GM20000 (cell line): ENCODE measurements around the gene GNG7.

Experiments
- DNase-seq: peaks from one replicate; pipeline ENCODE4 v3.0.0; 2012; ENCODE audit warnings: low spot score
- TF ChIP-seq, protein P1 (sequence below): IDR thresholded peaks from 2 replicates; pipeline ENCODE4 v1.5.1; 2012; ENCODE audit warnings: mild to moderate bottlenecking, control low read depth; ENCODE audit errors: extremely low read depth, missing control alignments

The GNG7 gene

DNA sequence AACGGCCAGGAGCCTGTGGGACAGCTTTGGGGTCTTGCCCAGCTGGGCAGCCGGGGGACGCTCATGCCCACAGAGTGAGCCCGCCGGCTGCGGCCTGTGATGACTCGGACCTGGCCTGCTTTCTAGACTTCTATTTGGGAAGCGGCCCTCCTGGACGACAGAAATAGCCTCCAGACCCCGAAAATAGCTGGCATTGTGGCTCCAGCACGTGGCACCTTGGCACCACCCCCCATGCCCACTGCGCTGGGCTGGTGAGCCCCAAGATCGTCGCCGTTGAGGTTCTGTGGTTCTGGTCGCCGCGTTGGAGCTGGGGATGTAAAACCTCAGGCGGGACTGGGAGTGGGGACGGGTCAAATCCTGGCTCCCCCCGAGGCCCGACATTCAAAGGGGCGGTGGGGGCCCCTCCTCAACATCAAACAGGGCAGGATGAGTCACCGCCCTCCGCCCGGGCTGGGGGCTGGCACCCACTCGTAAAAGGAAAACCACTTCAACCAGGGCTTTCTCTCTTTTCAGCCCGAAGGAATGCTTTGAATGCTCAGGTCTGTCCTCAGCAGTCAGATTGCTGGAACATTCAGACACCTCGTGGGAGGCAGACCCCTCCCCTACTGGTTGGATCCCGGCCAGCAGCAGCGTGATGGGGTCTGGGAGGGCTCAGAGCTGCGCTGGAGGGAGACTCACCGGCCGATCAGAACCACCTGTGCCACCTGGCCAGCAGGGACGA, 184.5 kb downstream of the GNG7 start:
- TF ChIP-seq, protein P1, sequence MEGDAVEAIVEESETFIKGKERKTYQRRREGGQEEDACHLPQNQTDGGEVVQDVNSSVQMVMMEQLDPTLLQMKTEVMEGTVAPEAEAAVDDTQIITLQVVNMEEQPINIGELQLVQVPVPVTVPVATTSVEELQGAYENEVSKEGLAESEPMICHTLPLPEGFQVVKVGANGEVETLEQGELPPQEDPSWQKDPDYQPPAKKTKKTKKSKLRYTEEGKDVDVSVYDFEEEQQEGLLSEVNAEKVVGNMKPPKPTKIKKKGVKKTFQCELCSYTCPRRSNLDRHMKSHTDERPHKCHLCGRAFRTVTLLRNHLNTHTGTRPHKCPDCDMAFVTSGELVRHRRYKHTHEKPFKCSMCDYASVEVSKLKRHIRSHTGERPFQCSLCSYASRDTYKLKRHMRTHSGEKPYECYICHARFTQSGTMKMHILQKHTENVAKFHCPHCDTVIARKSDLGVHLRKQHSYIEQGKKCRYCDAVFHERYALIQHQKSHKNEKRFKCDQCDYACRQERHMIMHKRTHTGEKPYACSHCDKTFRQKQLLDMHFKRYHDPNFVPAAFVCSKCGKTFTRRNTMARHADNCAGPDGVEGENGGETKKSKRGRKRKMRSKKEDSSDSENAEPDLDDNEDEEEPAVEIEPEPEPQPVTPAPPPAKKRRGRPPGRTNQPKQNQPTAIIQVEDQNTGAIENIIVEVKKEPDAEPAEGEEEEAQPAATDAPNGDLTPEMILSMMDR, result no peak
- DNase-seq, result no peak

DNA sequence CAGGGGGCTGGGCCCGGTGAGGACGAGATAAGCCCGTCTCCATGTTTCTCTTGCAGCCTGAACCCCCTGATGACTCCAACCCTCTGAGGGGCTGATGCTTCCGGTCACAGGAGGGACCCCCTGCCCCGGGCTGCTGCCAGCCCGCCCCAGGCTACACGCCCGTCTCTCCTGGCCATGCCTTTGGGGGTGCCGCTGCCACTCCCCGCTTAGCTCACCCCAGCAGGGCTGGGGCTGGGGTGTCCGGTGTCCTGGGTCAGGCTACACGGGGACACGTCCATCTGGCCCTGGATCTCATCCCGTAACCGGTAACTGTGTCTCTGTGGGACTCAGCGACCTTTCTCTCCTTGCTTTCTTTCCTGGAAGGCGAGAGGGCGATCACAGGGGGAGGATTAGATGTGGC, 185.8 kb downstream of the GNG7 start:
- no peak for DNase-seq
- TF ChIP-seq, protein P1, result no peak

DNA sequence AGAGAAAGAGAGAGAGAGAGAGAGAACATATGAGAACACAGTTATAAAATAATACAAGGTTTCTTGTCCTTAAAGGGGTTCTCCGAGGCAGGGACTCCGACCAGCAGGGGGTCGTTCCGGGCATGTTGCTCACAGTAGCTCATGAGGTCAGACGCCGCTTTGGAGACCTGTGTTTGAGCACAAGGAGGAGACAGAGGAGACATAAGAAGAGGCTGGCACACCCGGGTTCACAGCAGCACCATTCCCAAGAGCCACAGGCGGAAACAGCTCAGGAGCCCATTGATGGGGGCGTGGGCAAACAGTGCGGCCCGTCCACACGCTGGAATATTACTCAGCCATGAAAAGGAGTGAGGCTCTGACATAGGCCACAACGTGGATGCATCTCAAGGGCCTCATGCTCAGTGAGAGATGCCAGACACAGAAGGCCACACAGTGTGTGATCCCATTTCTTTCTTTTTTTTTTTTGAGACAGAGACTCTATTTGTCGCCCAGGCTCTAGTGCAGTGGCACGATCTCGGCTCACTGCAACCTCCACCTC, 187.4 kb downstream of the GNG7 start:
- TF ChIP-seq, protein P1, result no peak
- no peak for DNase-seq

DNA sequence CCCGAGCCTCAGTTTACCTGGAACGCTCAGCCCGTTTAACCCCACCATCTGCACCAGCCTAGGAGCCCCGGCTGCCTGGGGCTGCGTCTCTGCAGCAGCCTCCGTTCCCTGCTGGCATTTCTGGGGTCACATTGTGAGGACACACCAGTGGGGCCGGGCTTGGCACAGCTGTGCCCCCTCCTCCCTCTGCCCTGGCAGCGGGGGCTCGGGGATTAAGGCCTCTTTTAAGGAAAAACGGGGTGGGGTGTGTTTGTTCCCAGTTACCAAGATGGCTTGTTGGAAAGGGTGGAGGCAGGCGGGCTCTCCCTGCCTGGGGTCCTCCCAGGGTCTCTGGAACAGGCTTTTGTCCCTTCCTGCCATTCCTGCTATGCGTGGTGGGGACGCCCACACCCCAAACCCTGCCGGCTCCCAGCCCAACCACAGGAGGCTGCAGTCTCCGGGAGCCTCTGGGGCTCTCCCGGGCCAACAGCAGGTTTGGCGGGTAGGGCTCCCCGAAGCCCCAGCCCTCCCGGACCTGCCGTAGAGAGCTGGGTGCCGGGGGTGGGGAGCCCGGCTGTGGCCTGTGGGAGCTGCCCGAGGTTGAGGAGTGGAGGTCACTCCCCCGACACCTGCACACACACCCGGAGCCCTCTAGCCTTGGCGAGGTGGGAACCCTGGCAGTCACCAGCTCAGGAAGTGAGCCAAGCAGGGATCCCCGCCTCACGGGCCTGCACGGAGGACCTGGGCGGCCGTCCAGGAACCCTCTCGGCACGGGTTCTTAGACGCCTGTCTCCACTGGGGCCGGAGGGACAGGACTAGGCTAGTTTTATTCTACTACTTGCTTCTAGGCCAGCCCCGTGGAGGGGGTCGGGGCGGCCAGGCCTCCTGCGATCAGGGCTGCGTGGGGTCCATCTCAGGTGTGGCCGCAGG, 189.7 kb downstream of the GNG7 start:
- TF ChIP-seq, protein P1, result no peak
- no peak for DNase-seq

DNA sequence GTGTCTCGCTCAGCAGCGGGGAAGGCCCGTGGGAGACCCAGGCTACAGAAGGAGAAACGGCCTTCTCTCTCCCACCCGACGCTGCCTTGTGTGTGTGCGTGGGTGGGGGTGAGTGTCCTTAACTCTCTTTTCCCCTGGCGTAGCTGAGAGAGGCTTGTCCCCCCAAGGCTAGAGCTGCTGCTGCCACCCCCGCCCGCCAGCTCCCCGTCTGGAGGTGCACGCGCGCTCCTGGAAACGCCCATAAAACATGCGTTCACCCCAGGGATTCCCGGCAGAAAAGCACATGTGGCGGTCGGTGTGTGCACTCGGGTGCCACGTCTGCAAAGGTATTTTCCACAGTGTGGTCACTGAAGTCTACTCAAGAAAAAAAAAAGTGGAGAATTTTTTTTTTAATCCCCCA, 190.5 kb downstream of the GNG7 start:
- TF ChIP-seq, protein P1, result no peak
- no peak for DNase-seq

DNA sequence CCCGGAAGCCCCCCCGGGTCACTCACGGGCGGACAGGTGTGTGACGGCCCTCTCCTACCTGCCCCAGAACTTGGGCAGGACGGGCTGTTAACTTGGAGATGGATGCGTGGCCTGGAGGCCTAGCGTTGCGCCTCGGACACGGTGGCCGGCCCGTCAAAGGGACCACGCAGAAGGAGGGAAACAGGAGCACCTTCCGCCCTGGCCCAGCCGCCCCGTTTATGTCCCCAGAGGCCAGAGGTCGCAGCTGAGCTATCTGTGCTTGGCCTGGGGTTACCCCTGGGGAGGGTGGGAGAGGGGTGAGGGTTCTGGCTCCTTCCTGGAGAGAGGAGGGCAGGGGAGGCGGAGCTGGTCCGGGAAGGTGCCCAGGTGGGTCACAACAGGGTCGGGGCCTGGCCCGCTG, 190.9 kb downstream of the GNG7 start:
- TF ChIP-seq, protein P1, result no peak
- no peak for DNase-seq

DNA sequence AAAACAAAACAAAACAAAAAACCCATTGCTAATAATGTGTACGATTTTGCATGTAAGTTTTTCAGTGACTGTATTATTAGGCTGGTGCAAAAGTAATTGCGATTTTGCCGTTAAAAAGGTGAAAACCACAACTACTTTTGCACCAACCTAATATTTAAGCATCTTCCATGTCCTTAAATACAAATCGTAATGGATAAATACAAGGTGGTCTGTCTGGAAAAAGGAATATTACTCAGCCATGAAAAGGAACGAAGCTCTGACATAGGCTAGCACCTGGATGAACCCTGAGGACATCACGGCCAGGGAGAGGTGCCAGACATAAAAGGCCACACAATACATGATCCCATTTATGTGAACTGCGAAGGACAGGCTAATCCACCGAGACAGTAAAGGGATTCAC, 193.4 kb downstream of the GNG7 start:
- DNase-seq, result no peak
- TF ChIP-seq, protein P1, result no peak
